ENCODE results near the gene ANKS1A.

The ANKS1A gene

GRCh38 chr6:35058358-35058675, 169.3 kb downstream of the ANKS1A start:
- no peak for DNase-seq
- TF ChIP-seq GATA1 (IDR thresholded peaks at IDR 0.05; ENCODE audit: low read depth, low read length) (no peak), POLR2A (IDR thresholded peaks at IDR 0.05; ENCODE audit: low read length) (no peak)

DNA sequence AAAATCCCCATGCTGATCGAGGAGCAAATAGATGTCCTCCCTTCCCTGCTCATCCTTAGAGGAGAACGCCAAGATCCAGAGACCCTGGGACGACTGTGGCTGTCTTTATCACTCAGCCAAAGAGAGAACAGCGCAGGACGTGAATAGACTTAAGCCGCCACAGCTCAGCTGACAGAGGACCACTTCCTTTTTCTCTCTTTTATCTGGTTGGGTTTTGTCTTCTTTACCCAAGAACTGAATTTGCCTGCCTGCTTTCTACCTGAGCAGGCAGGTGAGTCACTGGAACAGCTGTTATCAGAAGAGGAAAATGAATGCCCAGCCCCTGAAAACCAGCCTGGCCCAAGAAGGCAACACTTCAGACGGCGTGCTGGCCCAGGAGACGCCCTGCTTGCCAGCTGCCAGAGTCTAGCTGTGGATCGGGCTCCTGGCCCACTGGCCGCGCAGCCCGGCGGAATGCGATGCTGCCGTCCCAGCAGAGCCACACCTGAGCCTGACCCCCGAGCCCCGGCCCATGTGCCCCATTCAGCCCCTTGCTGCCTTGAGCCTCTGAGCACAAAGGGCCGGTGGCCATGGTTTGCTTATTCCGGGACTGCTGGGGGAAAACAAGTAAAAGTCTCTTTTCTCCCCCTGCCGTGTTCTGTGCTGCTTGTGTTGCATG, 169.9 kb downstream of the ANKS1A start:
- no peak for DNase-seq
- TF ChIP-seq POLR2A (IDR thresholded peaks at IDR 0.05; ENCODE audit: low read length) (no peak), GATA1 (IDR thresholded peaks at IDR 0.05; ENCODE audit: low read depth, low read length) (no peak)

- no peak for TF ChIP-seq GATA1 (IDR thresholded peaks at IDR 0.05; ENCODE audit: low read depth, low read length)
- TF ChIP-seq POLR2A (IDR thresholded peaks at IDR 0.05; ENCODE audit: low read length) = no peak
- no peak for DNase-seq
Observed at GRCh38 chr6:35059596-35060345, 170.7 kb downstream of the ANKS1A start.

DNA sequence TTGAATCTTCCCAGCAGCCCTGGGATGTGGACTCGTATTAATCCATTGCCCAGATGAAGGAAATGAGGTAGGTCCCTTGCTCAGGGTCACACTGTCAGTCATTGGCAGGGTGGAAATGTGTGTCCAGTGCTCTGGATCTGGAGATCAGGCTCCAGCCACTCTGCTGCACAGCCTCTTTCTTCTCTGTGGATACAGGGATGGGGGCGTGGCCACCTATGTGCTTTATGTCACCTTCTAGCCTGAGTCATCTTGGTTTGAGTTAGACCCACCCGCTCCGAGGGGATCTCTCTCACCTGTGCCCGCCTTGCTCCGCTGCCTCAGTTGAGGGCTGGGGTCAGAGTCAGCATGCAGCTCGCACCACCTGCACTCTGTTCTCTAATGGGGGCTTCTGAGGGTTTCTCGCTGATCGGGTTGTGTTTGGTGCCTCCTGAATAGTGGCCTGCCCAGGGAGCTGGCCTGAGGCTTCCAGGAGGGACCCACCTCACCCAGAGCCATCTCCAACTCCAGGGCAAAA, 172.1 kb downstream of the ANKS1A start:
- TF ChIP-seq GATA1 (IDR thresholded peaks at IDR 0.05; ENCODE audit: low read depth, low read length) (no peak), POLR2A (IDR thresholded peaks at IDR 0.05; ENCODE audit: low read length) (no peak)
- DNase-seq = no peak

DNA sequence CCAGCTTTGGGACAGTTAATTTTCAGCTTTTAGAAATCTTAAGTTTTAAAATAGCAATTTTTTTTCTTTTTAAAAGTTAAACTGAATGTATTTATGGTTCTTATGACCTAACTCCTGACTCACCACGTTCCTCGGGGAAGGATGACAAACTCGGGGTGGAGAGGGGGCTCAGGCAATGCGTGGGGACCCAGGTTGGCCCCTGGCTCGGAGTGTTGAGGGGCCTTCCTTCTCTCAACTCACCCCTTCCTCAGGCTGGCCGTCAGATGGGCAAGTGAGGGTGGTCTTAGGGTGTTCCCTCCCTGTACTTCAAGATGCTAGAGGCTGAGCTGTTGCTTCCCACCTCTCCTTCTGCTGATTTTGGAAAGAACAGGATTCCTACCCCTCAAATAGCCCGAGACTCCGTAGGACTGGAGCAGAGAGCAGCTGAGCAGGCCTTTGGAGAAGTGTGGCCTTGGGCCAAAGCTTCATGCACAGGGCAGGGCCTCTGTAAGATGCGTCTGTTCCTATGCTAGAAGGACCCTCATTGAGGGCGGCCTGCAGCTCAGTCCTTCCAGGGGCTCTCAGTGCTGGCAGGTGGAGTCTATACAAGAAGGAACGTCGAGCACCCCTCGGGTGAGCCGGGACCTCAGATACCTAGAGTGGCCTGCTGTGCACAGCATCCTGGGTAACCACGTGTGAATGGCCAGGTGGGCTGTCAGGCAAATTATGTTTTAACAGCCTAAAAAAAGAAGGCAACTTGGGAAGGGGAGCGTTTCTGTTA, 172.8 kb downstream of the ANKS1A start:
- TF ChIP-seq POLR2A (IDR thresholded peaks at IDR 0.05; ENCODE audit: low read length) = no peak
- TF ChIP-seq GATA1 (IDR thresholded peaks at IDR 0.05; ENCODE audit: low read depth, low read length) = no peak
- DNase-seq = no peak

GRCh38 chr6:35062676-35063574, 173.9 kb downstream of the ANKS1A start:
- no peak for DNase-seq
- no peak for TF ChIP-seq GATA1 (IDR thresholded peaks at IDR 0.05; ENCODE audit: low read depth, low read length)
- TF ChIP-seq POLR2A (IDR thresholded peaks at IDR 0.05; ENCODE audit: low read length) = no peak

DNA sequence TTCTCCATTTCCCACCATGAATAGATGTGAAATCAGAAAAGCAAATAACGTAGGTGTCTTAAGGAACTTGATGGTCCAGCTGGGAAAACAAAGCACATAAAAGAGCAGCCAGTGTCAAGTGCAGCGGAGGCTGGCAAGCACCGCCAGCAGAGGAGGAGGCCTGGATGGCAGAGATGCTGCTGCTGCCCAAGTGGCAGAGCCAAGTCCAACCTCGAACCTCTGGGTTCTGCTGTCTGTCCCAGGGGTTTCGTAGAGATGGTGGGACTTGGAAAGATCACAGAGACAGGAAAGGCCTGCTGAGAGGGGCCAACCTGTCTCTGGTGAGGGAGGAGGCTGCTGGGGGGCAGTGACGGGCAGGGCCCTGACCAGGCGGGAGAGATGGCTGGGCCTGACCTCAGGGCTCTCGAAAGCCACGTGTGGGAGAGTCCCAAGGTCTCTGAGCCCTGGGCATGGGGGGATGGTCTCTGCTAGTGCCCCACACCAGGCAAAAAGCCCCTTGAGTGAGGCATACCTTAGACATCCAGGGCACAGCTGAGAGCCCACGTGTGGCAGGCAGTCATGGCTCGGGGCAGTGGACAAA, 174.7 kb downstream of the ANKS1A start:
- DNase-seq = no peak
- no peak for TF ChIP-seq GATA1 (IDR thresholded peaks at IDR 0.05; ENCODE audit: low read depth, low read length)
- TF ChIP-seq POLR2A (IDR thresholded peaks at IDR 0.05; ENCODE audit: low read length) = no peak

GRCh38 chr6:35064290-35064689, 175.2 kb downstream of the ANKS1A start:
- TF ChIP-seq POLR2A (IDR thresholded peaks at IDR 0.05; ENCODE audit: low read length) (no peak), GATA1 (IDR thresholded peaks at IDR 0.05; ENCODE audit: low read depth, low read length) (no peak)
- no peak for DNase-seq

GRCh38 chr6:35064757-35065440, 175.8 kb downstream of the ANKS1A start:
- TF ChIP-seq POLR2A (IDR thresholded peaks at IDR 0.05; ENCODE audit: low read length) (no peak), GATA1 (IDR thresholded peaks at IDR 0.05; ENCODE audit: low read depth, low read length) (no peak)
- no peak for DNase-seq

DNA sequence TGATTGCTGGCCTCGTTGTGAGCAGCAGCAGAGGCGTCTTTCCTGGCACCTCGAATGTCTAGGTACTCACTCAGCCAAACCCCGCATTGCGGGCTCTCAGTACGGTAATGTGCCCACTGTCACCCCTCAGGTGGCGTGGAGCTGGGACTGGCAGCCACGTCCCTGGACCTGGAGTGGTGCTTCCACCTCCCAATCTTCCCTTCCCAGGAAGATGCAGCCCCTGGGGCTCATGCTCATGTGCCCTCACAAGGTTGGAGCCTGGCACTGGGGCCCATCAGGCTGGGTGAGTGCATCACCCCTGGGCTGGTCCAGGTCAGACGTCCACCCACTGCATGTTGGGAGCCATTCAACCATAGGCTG, 176.4 kb downstream of the ANKS1A start:
- no peak for TF ChIP-seq POLR2A (IDR thresholded peaks at IDR 0.05; ENCODE audit: low read length)
- DNase-seq = no peak

DNA sequence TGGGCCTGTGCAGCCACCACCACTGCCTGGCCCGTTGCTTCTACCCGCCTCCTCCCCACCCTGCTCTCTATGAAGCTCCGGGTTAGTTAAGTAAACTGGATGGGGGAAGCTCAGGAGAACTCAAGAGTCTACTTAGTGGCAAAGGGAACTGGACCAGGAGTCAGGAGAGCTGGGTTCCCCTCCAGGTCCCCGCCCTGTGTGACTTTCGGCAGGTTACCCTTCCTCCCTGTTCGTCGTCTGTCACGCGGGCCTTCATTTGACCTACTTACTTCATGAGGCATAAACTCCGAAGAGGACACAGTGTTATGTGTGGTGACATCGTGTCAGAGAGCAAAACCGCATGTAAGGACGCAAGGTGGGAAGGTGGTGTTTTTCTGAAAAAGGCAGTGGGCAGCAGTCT, 176.8 kb downstream of the ANKS1A start:
- no peak for TF ChIP-seq GATA1 (IDR thresholded peaks at IDR 0.05; ENCODE audit: low read depth, low read length)
- TF ChIP-seq POLR2A (IDR thresholded peaks at IDR 0.05; ENCODE audit: low read length) = no peak
- no peak for DNase-seq

- no peak for DNase-seq
- TF ChIP-seq POLR2A (IDR thresholded peaks at IDR 0.05; ENCODE audit: low read length) (no peak), GATA1 (IDR thresholded peaks at IDR 0.05; ENCODE audit: low read depth, low read length) (no peak)
Observed at GRCh38 chr6:35067234-35067633, 178.2 kb downstream of the ANKS1A start.

- no peak for TF ChIP-seq POLR2A (IDR thresholded peaks at IDR 0.05; ENCODE audit: low read length)
- TF ChIP-seq GATA1 (IDR thresholded peaks at IDR 0.05; ENCODE audit: low read depth, low read length) = no peak
- no peak for DNase-seq
Observed at GRCh38 chr6:35068206-35068605, 179.2 kb downstream of the ANKS1A start.
